A549 (cell line): ENCODE data around the gene PEDS1. TPM values are rescaled to one million over a fixed set of nuclear protein-coding genes. Genes with fewer than 3 reads are reported as not detected.

Experiments used
- ATAC-seq, 2 experiments: fragments of 200-7000 bp in 1 of 2; fragments of >200 bp in 1 of 2; cut with Nextera tagmentation in 1 of 2; cut with Tn5 transposase in 1 of 2; 3 replicates each; pipeline versions ENCODE4 v1.8.0 to v1.9.1; 2018 to 2020; ENCODE audit warnings: mild to moderate bottlenecking in 1 of 2, moderate library complexity in 1 of 2
- CTCF ChIA-PET: fragments of 300-600 bp; sonication (Branson Sonifier 250); formaldehyde crosslinking; extraction: SDS; loops from one replicate; lab custom pipeline; 2021; ENCODE audit warnings: antibody characterized with exemption, inconsistent platforms; lab: Yijun Ruan, JAX
- POLR2A ChIA-PET: fragments of 350-600 bp; formaldehyde crosslinking; extraction: SDS; loops from one replicate; lab custom pipeline; 2021; ENCODE audit warnings: antibody characterized with exemption, inconsistent platforms; lab: Yijun Ruan, JAX
- DNase-seq, 2 experiments: peaks; one replicate each; pipeline versions ENCODE4 v3.0.0 to v3.0.0-alpha.2; 2011 to 2016; ENCODE audit warnings: low read depth in 1 of 2, low spot score in 1 of 2
- FAIRE-seq: peaks from 2 replicates; lab custom pipeline; 2011; peaks lifted over from hg19 to GRCh38; lab: Jason Lieb, UNC
- H3K27ac ChIP-seq, 2 experiments: fragments of >200 bp; sonication (Bioruptor Twin); formaldehyde crosslinking; 3 replicates each; pipeline ENCODE4 v1.5.1; 2016 to 2017
- H3K4me1 ChIP-seq: fragments of >200 bp; sonication (Bioruptor Twin); formaldehyde crosslinking; 3 replicates; pipeline ENCODE4 v1.6.1; 2016
- H3K4me2 ChIP-seq: fragments of >200 bp; sonication (Bioruptor Twin); formaldehyde crosslinking; 3 replicates; pipeline ENCODE4 v1.6.1; 2016
- H3K4me3 ChIP-seq: fragments of >200 bp; sonication (Bioruptor Twin); formaldehyde crosslinking; 3 replicates; pipeline ENCODE4 v1.5.1; 2016
- H3K9me3 ChIP-seq: fragments of >200 bp; sonication (Bioruptor Twin); formaldehyde crosslinking; 3 replicates; pipeline ENCODE4 v1.6.1; 2016
- ATOH8 ChIP-seq: fragments of 250-450 bp; sonication (Bioruptor Pico); IDR thresholded peaks from 2 replicates; pipeline ENCODE4 v1.5.0; 2020; ENCODE audit warnings: low read depth, mild to moderate bottlenecking, moderate library complexity
- BCL3 ChIP-seq: fragments of >200 bp; sonication (Bioruptor Twin); formaldehyde crosslinking; IDR thresholded peaks from 3 replicates; pipeline ENCODE4 v1.6.1; 2016
- EP300 ChIP-seq, 2 experiments: fragments of >200 bp; sonication (Bioruptor Twin); formaldehyde crosslinking; IDR thresholded peaks; 2 replicates in 1 of 2; 3 replicates in 1 of 2; pipeline ENCODE4 v1.6.1; 2016 to 2017
- ESRRA ChIP-seq: fragments of 150-350 bp; IDR thresholded peaks from 2 replicates; pipeline ENCODE4 v1.6.1; 2014; ENCODE audit warnings: mild to moderate bottlenecking, low read length, borderline replicate concordance
- FOSB ChIP-seq: fragments of 250-450 bp; sonication (Bioruptor Pico); IDR thresholded peaks from 2 replicates; pipeline ENCODE4 v1.5.0; 2020; ENCODE audit warnings: mild to moderate bottlenecking, moderate library complexity
- HES2 ChIP-seq: fragments of >200 bp; sonication (Bioruptor Twin); formaldehyde crosslinking; IDR thresholded peaks from 2 replicates; pipeline ENCODE4 v1.6.1; 2016
- JUN ChIP-seq, 2 experiments: fragments of >200 bp; sonication (Bioruptor Twin); formaldehyde crosslinking; IDR thresholded peaks; 2 replicates in 1 of 2; 3 replicates in 1 of 2; pipeline ENCODE4 v1.6.1; 2016 to 2017
- JUNB ChIP-seq: fragments of >200 bp; sonication (Bioruptor Twin); formaldehyde crosslinking; IDR thresholded peaks from 2 replicates; pipeline ENCODE4 v1.6.1; 2016
- KDM1A ChIP-seq: fragments of 200-600 bp; sonication (generic); IDR thresholded peaks from 2 replicates; pipeline ENCODE4 v1.6.1; 2016; ENCODE audit warnings: low read depth, mild to moderate bottlenecking
- MAFK ChIP-seq: fragments of 450-650 bp; IDR thresholded peaks from 2 replicates; pipeline ENCODE4 v1.6.1; 2014; ENCODE audit not compliant: partially characterized antibody
- RAD21 ChIP-seq, 2 experiments: fragments of >200 bp in 1 of 2; sonication (Bioruptor Twin) in 1 of 2; formaldehyde crosslinking in 1 of 2; IDR thresholded peaks in 1 of 2; conservative IDR thresholded peaks in 1 of 2; 2 replicates in 1 of 2; 3 replicates in 1 of 2; pipeline ENCODE4 v1.6.1; 2012 to 2018; ENCODE audit warnings: inconsistent platforms in 1 of 2
- RARB ChIP-seq: fragments of 250-450 bp; sonication (Bioruptor Pico); IDR thresholded peaks from 2 replicates; pipeline ENCODE4 v1.8.0; 2021; ENCODE audit warnings: mild to moderate bottlenecking, moderate library complexity
- RFX5 ChIP-seq: fragments of 450-650 bp; IDR thresholded peaks from 2 replicates; pipeline ENCODE4 v1.7.1; 2014; ENCODE audit warnings: antibody characterized with exemption, mild to moderate bottlenecking, moderate library complexity
- RNF2 ChIP-seq: fragments of 200-600 bp; sonication (generic); IDR thresholded peaks from 2 replicates; pipeline ENCODE4 v1.6.1; 2016; ENCODE audit warnings: low read depth, mild to moderate bottlenecking, antibody characterized with exemption, moderate library complexity, borderline replicate concordance
- SMC3 ChIP-seq: fragments of >200 bp; sonication (Bioruptor Twin); formaldehyde crosslinking; IDR thresholded peaks from 3 replicates; pipeline ENCODE4 v1.6.1; 2018; ENCODE audit warnings: inconsistent platforms
- SREBF2 ChIP-seq: fragments of 450-650 bp; IDR thresholded peaks from 2 replicates; pipeline ENCODE4 v1.6.1; 2014; ENCODE audit warnings: mild to moderate bottlenecking, moderate library complexity
- TP53 ChIP-seq: fragments of 250-450 bp; sonication (Bioruptor Pico); IDR thresholded peaks from 2 replicates; pipeline ENCODE4 v1.5.0; 2021; ENCODE audit warnings: mild to moderate bottlenecking, moderate library complexity
- ZC3H11A ChIP-seq: fragments of 450-650 bp; IDR thresholded peaks from 2 replicates; pipeline ENCODE4 v1.6.1; 2014; ENCODE audit warnings: antibody characterized with exemption, mild to moderate bottlenecking
- ZNF302 ChIP-seq: fragments of 250-450 bp; sonication (Bioruptor Pico); IDR thresholded peaks from 2 replicates; pipeline ENCODE4 v1.9.0; 2021; ENCODE audit warnings: inconsistent platforms, mild to moderate bottlenecking, moderate library complexity
- WGBS: methylation state at CpG from one replicate; pipeline ENCODE4 v1.1.6; 2017; ENCODE audit errors: missing lambda C conversion rate; 5-methylcytosine and 5-hydroxymethylcytosine counted together
- polyA plus RNA-seq, 4 experiments: library from polyadenylated mRNA; depleted of rRNA in 3 of 4; stranded (reverse); fragments of >200 nt; fragmentation: RNase III in 1 of 4; extraction: RNeasy Plus Mini Kit Qiagen cat#74134 plus additional on column Dnase treatment in 1 of 4; gene quantifications; 2 replicates in 3 of 4; 3 replicates in 1 of 4; pipeline ENCODE4 v1.2.3, GENCODE V29; 2011 to 2017
- TF ChIP-seq, protein P1 (sequence below): fragments of >200 bp; sonication (Bioruptor Twin); formaldehyde crosslinking; IDR thresholded peaks from 3 replicates; pipeline ENCODE4 v1.5.1; 2016

PEDS1 gene
- polyA plus RNA-seq, 2 of the 4 experiments (the other 2 are of a cell fraction) = 24.5 to 25.8 TPM

DNA sequence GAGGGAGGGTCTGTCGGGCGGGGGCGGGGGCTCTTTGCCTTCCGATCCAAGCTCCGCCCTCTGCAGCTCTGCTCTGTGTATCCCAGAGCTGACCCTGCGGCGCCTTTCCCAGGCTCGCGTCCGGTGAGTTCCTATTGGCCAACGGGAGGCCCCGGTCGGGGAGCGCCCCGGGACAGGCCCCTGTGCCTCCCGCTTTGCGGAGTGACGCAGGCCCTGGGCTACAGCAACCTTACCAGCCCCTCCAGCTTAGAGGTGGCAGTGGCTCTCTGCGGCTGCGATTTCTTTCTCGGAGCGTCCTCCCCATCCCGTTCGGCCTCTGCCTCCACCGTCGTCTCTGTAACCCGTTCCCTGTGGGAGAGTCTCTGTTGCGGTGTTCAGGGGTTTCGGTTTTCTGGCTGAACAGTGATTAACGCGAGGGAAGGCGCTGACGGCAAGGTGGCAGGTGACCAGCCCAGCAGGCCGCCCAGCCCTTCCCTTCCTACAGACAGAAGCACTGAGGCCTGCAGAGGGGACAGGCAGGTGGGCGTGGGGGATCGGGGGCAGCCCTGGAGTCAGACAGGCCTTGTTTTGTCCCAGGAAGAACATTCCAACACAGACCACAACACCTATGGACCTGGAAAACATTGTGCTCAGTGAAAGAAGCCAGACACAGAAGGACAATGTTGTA lies 19.0 kb upstream of the PEDS1 start (continued):
- no peak for TF ChIP-seq ESRRA
- no peak for TF ChIP-seq HES2

- WGBS = 91% methylated on average over 14 of the region's 14 CpGs
- H3K9me3 ChIP-seq = no peaks in the 10 kb centered on the region
- DNase-seq (no peak), ATAC-seq (no peak), FAIRE-seq (no peak)
- H3K27ac ChIP-seq = peak overlapping the region in 1 of 2 experiments; percentile 89; a peak in 3 of 6 replicates
- H3K4me1 ChIP-seq = peaks cover 37% of the 10 kb centered on the region
- H3K4me3 ChIP-seq = no peak overlapping the region
- ChIA-PET CTCF (interaction anchor here (0.9 to 27.5 kb wide), 20 partner anchors 7 to 416 kb away, joined by 3 to 1085 read pairs (median 6); partner anchors contain the start of genes PEDS1 and UBE2V1), POLR2A (interaction anchor here (0.7 to 2.0 kb wide), 2 partner anchors 50 to 191 kb away, joined by 3 to 5 read pairs; no protein-coding TSS in a partner anchor)
- TF ChIP-seq FOSB (CRISPR knock-in tag) = no peak
- TF ChIP-seq EP300 (IDR thresholded peaks at IDR 0.05) = no peak
- TF ChIP-seq RFX5 = no peak
- TF ChIP-seq RARB (CRISPR knock-in tag) = no peak
- no peak for TF ChIP-seq MAFK
- TF ChIP-seq KDM1A = no peak
- TF ChIP-seq RAD21 (conservative IDR thresholded peaks at IDR 0.05 in 1 of 2, IDR thresholded peaks at IDR 0.05 in 1 of 2) = no peak
- no peak overlapping the region for H3K4me2 ChIP-seq
These were observed 17.2 kb upstream of the PEDS1 start for GRCh38 chr20:50170549-50171220.

DNA sequence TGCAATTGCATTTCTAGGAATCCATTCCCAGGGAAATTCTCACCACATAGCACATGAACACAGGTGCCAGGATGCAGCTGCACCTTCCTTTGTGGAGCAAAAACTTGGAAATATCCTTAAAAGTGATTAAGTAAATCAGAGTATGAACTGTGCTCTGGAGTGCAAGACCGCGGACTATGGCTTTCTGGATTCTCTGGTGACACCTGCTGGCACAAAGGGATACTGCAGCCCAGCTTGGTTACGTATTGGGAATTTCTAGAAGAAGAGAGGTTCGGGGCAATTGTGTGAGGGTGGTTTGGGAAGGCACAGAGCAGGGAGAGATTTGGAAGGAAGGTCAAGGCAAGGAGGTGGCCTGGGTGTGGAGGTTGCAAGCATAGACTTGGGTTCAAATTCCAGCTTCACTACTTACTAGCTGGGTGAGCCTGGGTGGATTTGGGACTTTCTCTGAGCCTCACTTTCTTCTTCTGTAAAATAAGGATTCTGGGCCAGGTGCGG lies 15.9 kb upstream of the PEDS1 start:
- peaks cover 48% of the 10 kb centered on the region for H3K4me1 ChIP-seq
- no peak for FAIRE-seq
- ChIA-PET CTCF (interaction anchor here (0.6 to 27.5 kb wide), 40 partner anchors 9 to 917 kb away, joined by 3 to 1085 read pairs (median 4); partner anchors contain the start of genes PEDS1 and UBE2V1), POLR2A (interaction anchor here (0.8 to 0.9 kb wide), 2 partner anchors 15 to 49 kb away, joined by 4 to 7 read pairs; partner anchors contain the start of gene PEDS1)
- no peaks in the 10 kb centered on the region for H3K9me3 ChIP-seq
- peak overlapping the region; percentile 47 to 88 for H3K27ac ChIP-seq
- no peak overlapping the region for H3K4me3 ChIP-seq
- 19% methylated on average over 5 of the region's 5 CpGs for WGBS
- TF ChIP-seq SREBF2 = no peak
- TF ChIP-seq, protein P1, sequence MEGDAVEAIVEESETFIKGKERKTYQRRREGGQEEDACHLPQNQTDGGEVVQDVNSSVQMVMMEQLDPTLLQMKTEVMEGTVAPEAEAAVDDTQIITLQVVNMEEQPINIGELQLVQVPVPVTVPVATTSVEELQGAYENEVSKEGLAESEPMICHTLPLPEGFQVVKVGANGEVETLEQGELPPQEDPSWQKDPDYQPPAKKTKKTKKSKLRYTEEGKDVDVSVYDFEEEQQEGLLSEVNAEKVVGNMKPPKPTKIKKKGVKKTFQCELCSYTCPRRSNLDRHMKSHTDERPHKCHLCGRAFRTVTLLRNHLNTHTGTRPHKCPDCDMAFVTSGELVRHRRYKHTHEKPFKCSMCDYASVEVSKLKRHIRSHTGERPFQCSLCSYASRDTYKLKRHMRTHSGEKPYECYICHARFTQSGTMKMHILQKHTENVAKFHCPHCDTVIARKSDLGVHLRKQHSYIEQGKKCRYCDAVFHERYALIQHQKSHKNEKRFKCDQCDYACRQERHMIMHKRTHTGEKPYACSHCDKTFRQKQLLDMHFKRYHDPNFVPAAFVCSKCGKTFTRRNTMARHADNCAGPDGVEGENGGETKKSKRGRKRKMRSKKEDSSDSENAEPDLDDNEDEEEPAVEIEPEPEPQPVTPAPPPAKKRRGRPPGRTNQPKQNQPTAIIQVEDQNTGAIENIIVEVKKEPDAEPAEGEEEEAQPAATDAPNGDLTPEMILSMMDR = peak; percentile 85
- TF ChIP-seq RAD21 (conservative IDR thresholded peaks at IDR 0.05 in 1 of 2, IDR thresholded peaks at IDR 0.05 in 1 of 2) = peak; percentile 85 to 91
- peak; percentile 92 for TF ChIP-seq SMC3
- TF ChIP-seq TP53 (CRISPR knock-in tag) = 0 out of 2 replicates have a peak, but pooled peaks have one; percentile 13
- DNase-seq = peak; percentile 58 to 83
- ATAC-seq = peak in 1 of 2 experiments; percentile 13; a peak in 2 of 6 replicates
- H3K4me2 ChIP-seq = peak overlapping the region; percentile 13; the same call in 1 of the 3 replicates

DNA sequence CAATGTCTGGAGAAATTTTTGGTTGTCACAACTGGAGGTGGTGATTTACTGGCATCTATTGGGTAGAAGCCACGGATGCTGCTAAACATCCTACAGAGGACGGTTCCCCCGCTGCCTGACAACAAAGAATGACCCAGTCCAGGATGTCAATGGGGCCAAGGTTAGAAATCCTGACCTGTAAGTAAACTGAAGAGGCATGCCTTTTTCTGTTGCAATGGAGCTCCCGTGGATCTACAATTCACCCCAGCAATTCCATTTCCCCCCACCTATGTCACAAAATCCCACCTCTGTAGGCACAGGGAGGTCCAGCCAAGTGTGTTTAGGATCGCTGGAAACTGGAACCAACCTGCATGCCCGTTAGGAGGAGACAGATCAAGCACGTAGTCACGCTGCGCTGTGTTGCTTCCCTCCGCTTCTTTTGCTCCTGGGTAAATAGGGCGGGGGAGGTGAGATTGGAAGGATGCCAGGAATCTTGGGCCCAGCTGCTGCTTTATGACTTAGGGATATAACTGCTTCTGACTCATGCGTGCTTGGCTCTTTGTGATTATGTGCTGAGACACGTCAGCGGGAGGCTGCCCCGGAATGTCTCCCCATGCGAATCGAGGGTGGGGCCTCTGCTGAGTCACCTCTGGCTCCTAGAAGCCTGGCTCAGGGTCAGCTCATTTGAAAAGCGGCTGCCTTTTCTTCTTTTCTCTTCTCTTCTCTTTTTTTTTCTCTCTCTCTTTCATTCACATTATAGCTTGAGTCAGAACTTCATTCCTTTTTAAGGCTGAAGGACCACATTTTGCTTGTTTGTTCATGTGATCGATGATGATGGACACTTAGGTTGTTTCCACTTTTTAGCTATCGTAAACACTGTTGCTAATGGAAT lies 12.4 kb upstream of the PEDS1 start:
- DNase-seq (peak; percentile 99 to 100), ATAC-seq (peak; percentile 94 to 98), FAIRE-seq (no peak)
- no peaks in the 10 kb centered on the region for H3K9me3 ChIP-seq
- H3K4me3 ChIP-seq = peak overlapping the region; percentile 30
- CTCF ChIA-PET = interaction anchor here (1.0 to 27.5 kb wide), 8 partner anchors 9 to 463 kb away, joined by 3 to 1085 read pairs (median 6); partner anchors contain the start of genes PEDS1 and UBE2V1
- H3K27ac ChIP-seq = peak overlapping the region; percentile 81 to 92
- under 1% methylated on average over 20 of the region's 20 CpGs for WGBS
- H3K4me1 ChIP-seq = peaks cover 40% of the 10 kb centered on the region
- H3K4me2 ChIP-seq = peak overlapping the region; percentile 79
- POLR2A ChIA-PET = interaction anchor here (0.8 to 1.8 kb wide), 6 partner anchors 12 to 52 kb away, joined by 3 to 40 read pairs (median 9); partner anchors contain the start of gene PEDS1
- no peak for TF ChIP-seq FOSB (CRISPR knock-in tag)
- TF ChIP-seq RNF2 = no peak
- peak; percentile 70 for TF ChIP-seq ATOH8
- TF ChIP-seq ZNF302 (CRISPR knock-in tag) = no peak
- no peak for TF ChIP-seq HES2
- TF ChIP-seq ZC3H11A = no peak
- TF ChIP-seq BCL3 = peak; percentile 78; the same call in 2 of the 3 replicates
- peak; percentile 97 for TF ChIP-seq JUNB
- TF ChIP-seq JUN (IDR thresholded peaks at IDR 0.05) = peak; percentile 96 to 97; a peak in 4 of 5 replicates
